KBM-7 (cell line): ENCODE measurements around the gene AIM2.
A peak's percentile ranks its signal among the peaks of the same experiment; 100 is the strongest.
"Not testable (repeated sequence)": the region's sequence is repeated elsewhere in the genome, so short reads cannot be mapped to it uniquely, and the experiment has no call there.

Experiments
- DNase-seq: peaks from one replicate; pipeline ENCODE4 v3.0.0-alpha.2; 2015
- in situ Hi-C: fragments of 300-500 bp; cut with MboI; formaldehyde crosslinking; loops from 2 replicates; pipeline ENCODE4 v1.14.3; 2020; ENCODE audit warnings: low sequenced_read_pairs, low pct_unique_long_range_greater_than_20kb, mixed read lengths

Gene AIM2

GRCh38 chr1:159076438-159077119 lies at the start of gene AIM2:
AIM2 (minus strand) TSS chr1:159076766; CDS start chr1:159073499, 3,267 bp downstream.
- in situ Hi-C loops, result no loop called here
- no peak for DNase-seq

GRCh38 chr1:159123587-159123986 lies 47.0 kb upstream of the AIM2 start:
- no peak for DNase-seq
- in situ Hi-C loops, result no loop called here

GRCh38 chr1:159122005-159122621 lies 45.5 kb upstream of the AIM2 start:
- no peak for DNase-seq
- in situ Hi-C loops, result no loop called here

GRCh38 chr1:159121526-159121925 lies 45.0 kb upstream of the AIM2 start:
- no peak for DNase-seq
- in situ Hi-C loops, result no loop called here

GRCh38 chr1:159120317-159120716 lies 43.8 kb upstream of the AIM2 start:
- in situ Hi-C loops, result no loop called here

GRCh38 chr1:159113596-159114433 lies 37.2 kb upstream of the AIM2 start:
- in situ Hi-C loops, result no loop called here
- no peak for DNase-seq

More at GRCh38 chr1:159120317-159120716, 43.8 kb upstream of the AIM2 start:
- DNase-seq, result no peak

- DNase-seq, in situ Hi-C loops: not testable (repeated sequence)
Observed at GRCh38 chr1:159103021-159103420, 26.5 kb upstream of the AIM2 start.

GRCh38 chr1:159100589-159100988 lies 24.0 kb upstream of the AIM2 start:
- no peak for DNase-seq
- in situ Hi-C loops, result no loop called here

- DNase-seq, result no peak
- in situ Hi-C loops, result no loop called here
Observed at GRCh38 chr1:159098596-159098995, 22.0 kb upstream of the AIM2 start.

- DNase-seq, result no peak
- in situ Hi-C loops, result no loop called here
Observed at GRCh38 chr1:159092036-159092760, 15.6 kb upstream of the AIM2 start.

- in situ Hi-C loops, result no loop called here
- peak; percentile 6 for DNase-seq
Observed at GRCh38 chr1:159091607-159092031, 15.1 kb upstream of the AIM2 start.

- in situ Hi-C loops, result no loop called here
Observed at GRCh38 chr1:159091180-159091560, 14.6 kb upstream of the AIM2 start.

GRCh38 chr1:159090286-159091179 lies 14.0 kb upstream of the AIM2 start:
- in situ Hi-C loops, result no loop called here
- no peak for DNase-seq

More at GRCh38 chr1:159091180-159091560, 14.6 kb upstream of the AIM2 start:
- DNase-seq, result no peak

- peak; percentile 28 for DNase-seq
- in situ Hi-C loops, result no loop called here
Observed at GRCh38 chr1:159089184-159089791, 12.7 kb upstream of the AIM2 start.

GRCh38 chr1:159088546-159089183 lies 12.1 kb upstream of the AIM2 start:
- no peak for DNase-seq
- in situ Hi-C loops, result no loop called here

- DNase-seq, result peak; percentile 51
- in situ Hi-C loops, result no loop called here
Observed at GRCh38 chr1:159088050-159088449, 11.5 kb upstream of the AIM2 start.

GRCh38 chr1:159084867-159085266 lies 8.3 kb upstream of the AIM2 start:
- in situ Hi-C loops, result no loop called here
- no peak for DNase-seq

- DNase-seq, result no peak
- in situ Hi-C loops, result no loop called here
Observed at GRCh38 chr1:159084152-159084551, 7.6 kb upstream of the AIM2 start.
